ENCODE measurements around the gene XPO6.

Gene XPO6

GRCh38 chr16:28110479-28110878 is 101.3 kb downstream of the XPO6 start:
- no peak for DNase-seq (ENCODE audit: low read depth in 2 of 2)

GRCh38 chr16:28110074-28110473 is 101.7 kb downstream of the XPO6 start:
- DNase-seq (ENCODE audit: low read depth in 2 of 2): no peak

- DNase-seq (ENCODE audit: low read depth in 2 of 2): no peak
Measured at GRCh38 chr16:28108590-28109247, 103.0 kb downstream of the XPO6 start.

GRCh38 chr16:28107232-28107631 is 104.5 kb downstream of the XPO6 start:
- no peak for DNase-seq (ENCODE audit: low read depth in 2 of 2)

GRCh38 chr16:28106467-28107215 is 105.1 kb downstream of the XPO6 start:
- DNase-seq (ENCODE audit: low read depth in 2 of 2): no peak

- no peak for DNase-seq (ENCODE audit: low read depth in 2 of 2)
Measured at GRCh38 chr16:28105954-28106353, 105.8 kb downstream of the XPO6 start.

GRCh38 chr16:28105297-28105696 is 106.5 kb downstream of the XPO6 start:
- DNase-seq (ENCODE audit: low read depth in 2 of 2): no peak

GRCh38 chr16:28104404-28104803 is 107.4 kb downstream of the XPO6 start:
- DNase-seq (ENCODE audit: low read depth in 2 of 2): no peak

- DNase-seq (ENCODE audit: low read depth in 2 of 2): no peak
Measured at GRCh38 chr16:28103516-28104170, 108.1 kb downstream of the XPO6 start.

- no peak for DNase-seq (ENCODE audit: low read depth in 2 of 2)
Measured at GRCh38 chr16:28101533-28101890, 110.3 kb downstream of the XPO6 start.

GRCh38 chr16:28100810-28101532 is 110.8 kb downstream of the XPO6 start:
- DNase-seq (ENCODE audit: low read depth in 2 of 2): no peak

GRCh38 chr16:28098959-28099945 is 112.5 kb downstream of the XPO6 start:
- DNase-seq (ENCODE audit: low read depth in 2 of 2): no peak

GRCh38 chr16:28098171-28098958 is 113.4 kb downstream of the XPO6 start:
- no peak for DNase-seq (ENCODE audit: low read depth in 2 of 2)

- no peak for DNase-seq (ENCODE audit: low read depth in 2 of 2)
Measured at GRCh38 chr16:28096983-28097899, 114.5 kb downstream of the XPO6 start.

GRCh38 chr16:28093385-28093725 is 118.4 kb downstream of the XPO6 start:
- no peak for DNase-seq (ENCODE audit: low read depth in 2 of 2)

- DNase-seq (ENCODE audit: low read depth in 2 of 2): no peak
Measured at GRCh38 chr16:28092721-28093384, 118.9 kb downstream of the XPO6 start.

GRCh38 chr16:28091656-28092055 is 120.1 kb downstream of the XPO6 start:
- no peak for DNase-seq (ENCODE audit: low read depth in 2 of 2)

GRCh38 chr16:28090646-28091377 is 121.0 kb downstream of the XPO6 start:
- DNase-seq (ENCODE audit: low read depth in 2 of 2): no peak
